Activated CD4-positive, CD25-positive, alpha-beta regulatory T cell (primary cell): ENCODE data around the gene NUTF2.

Experiments used
- DNase-seq, 4 experiments: peaks; one replicate each; lab custom pipeline; 2025; lab: John Stamatoyannopoulos, UW

NUTF2 gene

GRCh38 chr16:67837811-67838210 is 8.9 kb upstream of the NUTF2 start:
- no peak for DNase-seq

DNA sequence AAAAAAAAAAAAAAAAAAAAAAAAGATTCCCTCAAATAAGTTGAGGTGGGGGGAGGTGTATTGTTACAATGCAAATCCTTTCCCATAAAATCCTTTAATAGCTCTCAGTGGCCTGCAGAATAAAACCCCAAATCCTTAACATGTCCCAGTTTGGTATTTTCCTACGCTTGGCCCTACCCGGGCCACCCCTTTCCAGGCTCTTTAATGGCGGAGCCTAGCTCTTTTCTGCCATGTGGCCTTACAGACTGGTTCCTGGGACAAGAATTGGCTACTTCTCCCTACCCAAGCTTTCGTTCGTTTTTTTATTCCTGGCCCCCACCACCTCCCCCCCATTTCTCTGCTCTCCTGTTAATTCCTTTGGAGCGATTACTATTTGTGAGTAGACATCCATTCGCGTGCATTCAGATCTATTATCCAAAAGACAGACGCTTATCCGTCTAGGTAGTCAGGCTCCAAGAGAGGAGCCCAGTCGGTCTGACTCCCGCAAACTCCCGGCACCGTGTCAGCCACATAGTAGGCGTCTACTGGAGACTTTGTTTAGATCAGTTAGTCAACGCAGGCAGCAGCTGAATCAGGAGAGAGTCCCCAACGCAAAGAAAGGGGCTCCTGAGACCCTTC is 5.4 kb upstream of the NUTF2 start:
- DNase-seq: no peak

DNA sequence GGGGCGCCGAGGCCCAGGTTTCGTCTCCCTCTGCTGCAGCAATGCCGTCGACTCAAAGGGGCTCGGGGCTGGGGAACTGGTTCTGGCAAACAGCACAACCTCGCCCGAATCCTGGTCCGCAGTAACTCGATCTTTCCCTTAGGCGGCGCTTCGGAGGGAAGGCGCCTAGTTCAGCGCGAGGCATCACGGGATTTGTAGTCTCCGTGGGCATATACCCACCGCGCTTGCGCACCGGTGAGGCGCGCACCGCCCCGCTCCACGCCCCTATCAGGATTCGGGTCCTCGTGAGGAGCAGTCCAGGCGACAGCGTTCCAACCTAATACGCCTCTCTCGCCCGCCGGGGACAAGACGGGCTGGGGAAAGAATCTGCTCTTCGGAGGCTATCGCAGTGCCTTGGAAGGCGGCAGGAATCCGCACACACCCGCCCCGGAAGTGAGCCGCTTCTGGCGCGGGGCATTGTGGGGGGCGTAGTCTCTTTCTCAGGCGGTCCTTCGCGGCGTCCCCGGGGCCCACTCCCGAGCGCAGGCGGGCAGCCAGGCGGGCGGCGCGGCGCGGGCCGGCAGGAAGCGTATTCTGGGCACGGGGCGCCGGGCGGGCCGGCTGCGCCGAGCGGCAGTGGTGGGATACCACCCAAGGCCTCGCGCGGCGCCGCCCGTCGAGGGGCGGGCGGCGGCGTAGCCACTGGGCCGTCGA is 4.8 kb upstream of the NUTF2 start, which contains the start of gene THAP11:
TSS of gene THAP11 (plus strand) at position 505 of the 693 bp plus-strand sequence. CDS start 235 bp downstream, outside the sequence.
- peak; percentile 82 to 89 (median 87) for DNase-seq

GRCh38 chr16:67842509-67843342 is 4.0 kb upstream of the NUTF2 start:
- DNase-seq: peak; percentile 7 to 64 (median 50)

- DNase-seq: no peak
Observed at GRCh38 chr16:67843343-67843765, 3.4 kb upstream of the NUTF2 start.

GRCh38 chr16:67844497-67844896 is 2.2 kb upstream of the NUTF2 start:
- DNase-seq: no peak

GRCh38 chr16:67845291-67846062 is 1.3 kb upstream of the NUTF2 start:
- DNase-seq: no peak

- DNase-seq: no peak
Observed at GRCh38 chr16:67846063-67846319, 742 bp upstream of the NUTF2 start.

GRCh38 chr16:67847064-67847861 is 530 bp downstream of the NUTF2 start, which contains the start of gene CENPT:
CENPT (minus strand) TSS chr16:67847693; CDS start chr16:67833859, 13,834 bp downstream.
- DNase-seq: peak in 2 of 4 experiments; percentile 68 to 70

- DNase-seq: no peak
Observed at GRCh38 chr16:67848118-67848517, 1.4 kb downstream of the NUTF2 start.

DNA sequence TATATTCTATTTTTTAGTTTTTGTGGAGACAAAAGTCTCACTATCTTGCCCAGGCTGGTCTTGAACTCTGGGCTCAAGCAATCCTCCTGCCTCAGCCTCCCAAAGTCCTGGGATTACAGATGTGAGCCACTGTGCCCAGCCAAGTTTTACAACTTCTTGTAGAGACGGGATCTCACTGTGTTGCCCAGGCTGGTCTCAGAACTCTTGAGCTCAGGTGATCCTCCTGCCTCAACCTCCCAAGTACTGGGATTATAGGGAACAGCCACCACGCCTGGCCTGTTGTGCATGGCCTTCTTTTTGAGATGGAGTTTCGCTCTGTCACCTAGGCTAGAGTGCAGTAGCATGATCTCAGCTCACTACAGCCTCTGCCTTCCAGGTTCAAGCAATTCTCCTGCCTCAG is 6.9 kb downstream of the NUTF2 start:
- no peak for DNase-seq

DNA sequence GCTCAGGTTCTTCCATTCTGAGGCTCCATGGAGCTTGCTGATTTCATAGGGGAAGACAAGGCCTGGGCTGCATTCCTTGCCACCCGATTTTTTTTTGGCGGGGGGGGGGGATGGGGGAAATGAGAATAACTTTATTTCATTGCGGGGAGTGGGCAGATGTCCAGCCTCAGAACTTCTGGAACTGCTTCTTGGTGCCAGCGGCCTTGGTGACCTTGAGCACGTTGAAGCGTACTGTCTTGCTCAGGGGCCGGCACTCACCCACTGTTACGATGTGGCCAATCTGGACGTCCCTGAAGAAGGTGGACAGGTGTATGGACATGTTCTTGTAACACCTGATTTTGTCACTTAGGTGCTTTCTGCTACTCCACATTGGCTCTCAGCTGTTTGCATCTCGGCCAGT is 9.1 kb downstream of the NUTF2 start:
- no peak for DNase-seq

- no peak for DNase-seq
Observed at GRCh38 chr16:67856927-67857546, 10.3 kb downstream of the NUTF2 start.

GRCh38 chr16:67857547-67858233 is 11.0 kb downstream of the NUTF2 start:
- DNase-seq: no peak

DNA sequence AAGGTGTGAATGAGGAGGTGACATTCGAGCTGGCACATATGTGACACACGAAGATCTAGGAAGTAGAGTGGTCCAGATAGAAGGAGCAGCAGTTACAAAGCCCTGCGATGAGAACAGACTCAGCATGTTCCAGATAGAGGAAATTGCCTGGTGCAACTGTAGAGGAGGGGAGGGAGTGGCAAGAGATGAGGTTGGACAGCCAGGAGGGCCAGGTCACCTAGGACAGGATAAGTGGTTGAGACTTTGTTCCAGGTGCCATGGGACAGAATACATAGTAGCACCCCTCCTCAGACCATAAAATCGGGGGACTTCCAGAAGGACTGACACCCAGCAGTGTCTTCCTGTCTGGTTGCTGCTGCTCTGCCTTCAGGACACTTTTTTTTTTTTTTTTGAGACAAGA is 11.8 kb downstream of the NUTF2 start:
- no peak for DNase-seq

DNA sequence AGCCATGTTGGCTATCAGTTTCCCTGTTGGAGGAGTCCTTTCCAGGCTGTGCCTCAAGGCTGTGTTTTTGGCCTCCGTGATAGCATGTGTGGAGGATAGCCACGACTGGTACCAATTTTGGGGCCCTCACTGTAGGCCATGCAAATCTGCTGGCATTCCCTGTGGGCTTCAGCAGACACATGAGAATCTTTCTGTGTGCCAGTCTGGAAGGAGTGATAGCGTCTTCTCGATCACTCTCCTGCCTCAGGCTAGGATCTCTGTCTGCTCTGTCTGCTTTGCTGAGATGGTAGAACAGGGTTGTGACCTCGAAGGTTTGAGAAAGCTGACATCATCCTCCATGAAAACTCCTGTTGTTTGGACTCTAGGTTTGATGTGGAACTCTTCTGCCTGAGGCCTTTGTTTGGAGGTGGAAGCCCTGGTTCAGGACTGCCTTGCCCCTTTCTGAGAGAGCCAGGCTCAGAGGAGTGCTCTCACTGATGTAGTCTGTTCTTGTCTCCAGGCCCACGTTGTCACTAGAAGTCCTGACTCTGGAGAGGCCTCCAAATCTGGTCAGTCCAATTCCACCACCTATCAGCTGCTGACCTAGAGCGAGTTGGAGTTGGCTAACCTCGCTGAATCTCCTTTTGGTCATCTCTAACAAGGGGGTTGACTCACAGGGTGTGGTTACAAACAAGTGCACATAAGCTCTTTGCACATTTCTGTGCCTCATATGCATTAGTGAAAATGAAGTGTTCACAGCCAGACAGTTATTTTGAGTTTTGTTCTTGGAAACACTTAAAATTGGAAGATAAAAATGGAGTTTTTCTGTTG is 14.1 kb downstream of the NUTF2 start:
- no peak for DNase-seq

GRCh38 chr16:67861877-67862276 is 15.1 kb downstream of the NUTF2 start:
- no peak for DNase-seq

DNA sequence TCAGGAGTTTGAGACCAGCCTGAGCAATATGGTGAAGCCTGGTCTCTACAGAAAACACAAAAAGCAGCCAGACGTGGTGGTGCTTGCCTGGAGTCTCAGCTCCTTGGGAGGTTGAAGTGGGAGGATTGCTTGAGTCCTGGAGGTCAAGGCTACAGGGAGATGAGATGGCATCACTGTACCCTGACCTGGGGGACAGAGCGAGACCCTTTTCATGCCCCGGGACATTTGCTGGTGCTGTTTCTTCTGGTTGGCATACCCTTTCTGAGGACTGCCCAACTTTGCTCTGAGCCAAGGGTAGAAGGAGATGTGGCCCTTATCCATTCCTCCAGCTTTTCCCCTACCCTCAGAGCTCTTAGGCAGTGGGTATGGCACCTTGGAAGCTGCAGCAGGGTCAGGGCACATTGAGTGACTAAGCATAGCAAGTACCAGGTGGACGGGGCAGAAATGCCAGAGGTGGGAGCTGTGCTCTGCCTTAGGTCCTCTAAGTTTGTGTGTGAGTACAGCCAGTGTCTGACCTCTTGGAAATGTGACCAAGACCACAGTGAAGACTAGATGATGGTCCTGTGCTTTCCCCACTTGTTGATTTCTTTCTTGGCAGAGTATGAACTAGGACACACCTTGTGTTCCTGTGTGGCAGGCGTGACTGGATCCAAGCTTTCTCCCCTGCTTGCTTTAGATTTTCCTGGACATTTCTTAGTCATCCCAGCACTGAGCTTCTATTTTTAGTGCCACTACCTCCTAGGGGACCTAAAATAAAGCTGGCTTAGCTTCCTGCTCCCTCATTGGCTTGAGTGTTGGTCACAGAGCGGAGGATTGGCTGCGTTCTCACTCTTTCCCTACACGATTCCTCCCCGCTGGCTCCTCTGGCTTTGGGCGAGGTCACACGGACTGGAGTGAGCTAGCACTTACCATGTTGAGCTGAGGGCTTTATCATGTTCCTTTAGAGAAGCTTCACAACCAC is 16.2 kb downstream of the NUTF2 start:
- no peak for DNase-seq
